H9 (cell line): Measurements from ENCODE around the gene ABHD14A. TPM values are rescaled to one million over a fixed set of nuclear protein-coding genes. Genes with fewer than 3 reads are reported as not detected.

Source experiments
- DNase-seq: peaks from one replicate; pipeline ENCODE4 v3.0.0-alpha.2; 2017
- H2AFZ ChIP-seq: one replicate; pipeline ENCODE4 v1.6.1; 2013; ENCODE audit warnings: mild to moderate bottlenecking, low read length, control low read depth, moderate library complexity
- H2AK5ac ChIP-seq: 2 replicates; pipeline ENCODE4 v1.6.1; 2013; ENCODE audit warnings: low read length, control low read depth, mixed read lengths; ENCODE audit not compliant: insufficient read length
- H2BK120ac ChIP-seq: one replicate; pipeline ENCODE4 v1.6.1; 2013; ENCODE audit warnings: low read depth, mild to moderate bottlenecking, low read length, control low read depth, inconsistent platforms; ENCODE audit not compliant: poor library complexity, severe bottlenecking
- H2BK12ac ChIP-seq: 2 replicates; pipeline ENCODE4 v1.6.1; 2013; ENCODE audit warnings: low read length, control low read depth, mixed read lengths, low read depth; ENCODE audit not compliant: insufficient read length
- H2BK15ac ChIP-seq: 2 replicates; pipeline ENCODE4 v1.6.1; 2013; ENCODE audit warnings: low read depth, low read length, control low read depth
- H2BK20ac ChIP-seq: one replicate; pipeline ENCODE4 v1.6.1; 2013; ENCODE audit warnings: low read depth, mild to moderate bottlenecking, low read length, control low read depth, inconsistent platforms; ENCODE audit not compliant: poor library complexity, severe bottlenecking
- H2BK5ac ChIP-seq: 2 replicates; pipeline ENCODE4 v1.6.1; 2013; ENCODE audit warnings: low read length, control low read depth, mixed read lengths; ENCODE audit not compliant: insufficient read length
- H3K14ac ChIP-seq: 2 replicates; pipeline ENCODE4 v1.6.1; 2013; ENCODE audit warnings: low read length, control low read depth; ENCODE audit not compliant: insufficient read depth
- H3K18ac ChIP-seq: 2 replicates; pipeline ENCODE4 v1.6.1; 2013; ENCODE audit warnings: low read depth, mild to moderate bottlenecking, mixed read lengths, low read length, control low read depth; ENCODE audit not compliant: insufficient read length
- H3K23ac ChIP-seq: 2 replicates; pipeline ENCODE4 v1.6.1; 2013; ENCODE audit warnings: low read length, control low read depth, mixed read lengths, low read depth; ENCODE audit not compliant: insufficient read length
- H3K23me2 ChIP-seq: 2 replicates; pipeline ENCODE4 v1.6.1; 2013; ENCODE audit warnings: low read depth, mild to moderate bottlenecking, mixed read lengths, low read length, control low read depth; ENCODE audit not compliant: insufficient read length, poor library complexity, severe bottlenecking
- H3K27ac ChIP-seq: 2 replicates; pipeline ENCODE4 v1.5.1; 2013; ENCODE audit warnings: low read length, control low read depth, mixed read lengths, low read depth; ENCODE audit not compliant: insufficient read length
- H3K27me3 ChIP-seq: 2 replicates; pipeline ENCODE4 v1.6.1; 2013; ENCODE audit warnings: low read length, control low read depth, inconsistent platforms; ENCODE audit not compliant: insufficient read depth
- H3K4ac ChIP-seq: 2 replicates; pipeline ENCODE4 v1.6.1; 2013; ENCODE audit warnings: low read depth, mild to moderate bottlenecking, control low read depth, inconsistent platforms, low read length, moderate library complexity
- H3K4me1 ChIP-seq: 2 replicates; pipeline ENCODE4 v1.6.1; 2013; ENCODE audit warnings: low read length, control low read depth, inconsistent platforms; ENCODE audit not compliant: insufficient read depth
- H3K4me2 ChIP-seq: 2 replicates; pipeline ENCODE4 v1.6.1; 2013; ENCODE audit warnings: low read length, control low read depth, mixed read lengths; ENCODE audit not compliant: insufficient read length, insufficient read depth
- H3K56ac ChIP-seq: 2 replicates; pipeline ENCODE4 v1.6.1; 2013; ENCODE audit warnings: low read depth, mild to moderate bottlenecking, mixed read lengths, low read length, control low read depth; ENCODE audit not compliant: insufficient read length
- H3K79me1 ChIP-seq: 2 replicates; pipeline ENCODE4 v1.6.1; 2013; ENCODE audit warnings: low read depth, mild to moderate bottlenecking, moderate library complexity, low read length, control low read depth, inconsistent platforms; ENCODE audit not compliant: insufficient read depth, poor library complexity, severe bottlenecking
- H3K79me2 ChIP-seq: 2 replicates; pipeline ENCODE4 v1.6.1; 2013; ENCODE audit warnings: low read length, control low read depth, inconsistent platforms; ENCODE audit not compliant: insufficient read depth
- H3K9ac ChIP-seq: 2 replicates; pipeline ENCODE4 v1.6.1; 2013; ENCODE audit warnings: low read length, control low read depth, mixed read lengths; ENCODE audit not compliant: insufficient read length; ENCODE audit errors: extremely low read depth
- H3K9me3 ChIP-seq: one replicate; pipeline ENCODE4 v1.6.1; 2013; ENCODE audit warnings: low read depth, low read length, inconsistent platforms; ENCODE audit not compliant: control insufficient read depth
- H3T11ph ChIP-seq: one replicate; pipeline ENCODE4 v1.6.1; 2013; ENCODE audit warnings: mild to moderate bottlenecking, low read length, control low read depth, inconsistent platforms
- H4K20me1 ChIP-seq: one replicate; pipeline ENCODE4 v1.6.1; 2013; ENCODE audit not compliant: control insufficient read depth, insufficient read length, insufficient read depth
- H4K5ac ChIP-seq: 2 replicates; pipeline ENCODE4 v1.6.1; 2013; ENCODE audit warnings: low read depth, mild to moderate bottlenecking, mixed read lengths, low read length, control low read depth; ENCODE audit not compliant: insufficient read length
- H4K8ac ChIP-seq: replicated peaks from 2 replicates; pipeline ENCODE4 v1.6.1; 2013; ENCODE audit warnings: low read length, control low read depth, mixed read lengths, low read depth; ENCODE audit not compliant: insufficient read length
- H4K91ac ChIP-seq: 2 replicates; pipeline ENCODE4 v1.6.1; 2013; ENCODE audit warnings: low read depth, mild to moderate bottlenecking, moderate library complexity, mixed read lengths, low read length, control low read depth; ENCODE audit not compliant: insufficient read length
- H3K27ac Mint-ChIP-seq, 3 experiments: 2 replicates in 2 of 3; 3 replicates in 1 of 3; pipeline ENCODE4 v1.8.0; 2020 to 2021; ENCODE audit warnings: mixed read lengths in 3 of 3, mild to moderate bottlenecking in 1 of 3, moderate library complexity in 1 of 3
- H3K27me3 Mint-ChIP-seq: 2 replicates; pipeline ENCODE4 v1.8.0; 2021; ENCODE audit warnings: low read depth, mild to moderate bottlenecking, moderate library complexity, mixed read lengths
- H3K36me3 Mint-ChIP-seq, 3 experiments: 2 replicates in 2 of 3; 3 replicates in 1 of 3; pipeline ENCODE4 v1.8.0; 2020 to 2021; ENCODE audit warnings: low read depth in 3 of 3, mixed read lengths in 3 of 3; ENCODE audit not compliant: insufficient read depth in 1 of 3
- H3K4me1 Mint-ChIP-seq, 2 experiments: 2 replicates each; pipeline ENCODE4 v1.8.0; 2020; ENCODE audit warnings: mixed read lengths in 2 of 2
- H3K4me3 Mint-ChIP-seq, 2 experiments: 2 replicates in 1 of 2; 3 replicates in 1 of 2; pipeline ENCODE4 v1.8.0; 2020 to 2021; ENCODE audit warnings: mild to moderate bottlenecking in 2 of 2, mixed read lengths in 2 of 2, moderate library complexity in 1 of 2
- H3K9me3 Mint-ChIP-seq, 2 experiments: 2 replicates in 1 of 2; 3 replicates in 1 of 2; pipeline ENCODE4 v1.8.0; 2020; ENCODE audit warnings: mild to moderate bottlenecking in 2 of 2, mixed read lengths in 2 of 2, moderate library complexity in 1 of 2
- WGBS: extraction: QIAGEN DNeasy Blood & Tissue Kit; methylation state at CpG from one replicate; pipeline ENCODE4 v1.1.7; 2013; ENCODE audit warnings: missing lambda C conversion rate, low lambda C conversion rate, mixed read lengths; ENCODE audit not compliant: insufficient read length; ENCODE audit errors: extremely low coverage; 5-methylcytosine and 5-hydroxymethylcytosine counted together
- total RNA-seq: library from RNA; stranded (reverse); gene quantifications from 2 replicates; pipeline ENCODE4 v1.2.1, GENCODE V29; 2021
- TF ChIP-seq, protein P1 (sequence below): fragments of 200-600 bp; sonication (generic); conservative IDR thresholded peaks from 3 replicates; pipeline ENCODE4 v1.8.0; 2021; ENCODE audit warnings: antibody characterized with exemption, mild to moderate bottlenecking

Gene ABHD14A
- total RNA-seq, 1 experiment from 2014 or later = 3.1 TPM

DNA sequence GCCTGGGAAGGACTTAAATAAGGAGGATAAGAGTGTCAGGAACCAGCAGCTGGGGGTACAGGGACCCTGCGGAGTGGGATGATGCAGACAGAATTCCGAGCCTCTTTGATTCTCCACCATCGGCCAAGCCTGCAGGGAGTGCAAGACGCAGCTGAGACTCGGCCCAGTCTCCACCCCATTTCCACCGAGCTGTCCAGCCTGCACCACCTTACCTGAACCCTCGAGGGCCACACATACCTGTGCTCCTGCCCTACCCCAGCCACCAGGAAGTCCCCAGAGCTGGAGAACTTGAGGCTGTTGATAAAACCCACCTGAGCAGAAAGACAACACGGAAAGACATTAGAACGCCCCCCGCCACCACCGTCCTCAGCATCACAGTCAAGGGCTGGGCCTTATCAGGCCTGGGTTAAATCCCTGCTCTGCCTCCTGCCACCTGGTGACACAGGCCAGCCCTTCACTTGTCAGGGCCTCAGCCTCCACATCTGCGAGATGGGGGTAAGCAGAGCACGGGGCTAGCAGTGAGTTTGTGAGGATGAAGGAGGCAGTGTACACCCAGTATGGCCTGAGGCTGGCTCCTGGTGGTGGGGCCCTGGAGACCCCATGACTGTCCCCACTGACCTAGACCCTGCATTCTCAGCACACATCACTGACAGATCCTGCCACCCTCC is 41.3 kb upstream of the ABHD14A start:
- H3K4ac ChIP-seq = no peak overlapping the region
- no peaks in the 10 kb centered on the region for H3K9me3 Mint-ChIP-seq
- no peak overlapping the region for H3K9ac ChIP-seq
- DNase-seq = no peak
- H4K5ac ChIP-seq = no peak overlapping the region
- H3K27ac Mint-ChIP-seq = no peak overlapping the region
- WGBS = no CpG with 5 or more reads among the region's 13 CpGs
- H3K36me3 Mint-ChIP-seq = peaks cover 49 to 75% (median 61%) of the 10 kb centered on the region in 3 experiments; a peak in 6 of 7 replicates
- no peak overlapping the region for H2BK12ac ChIP-seq
- no peaks in the 10 kb centered on the region for H3K4me1 Mint-ChIP-seq
- no peaks in the 10 kb centered on the region for H3K23me2 ChIP-seq
- H2BK5ac ChIP-seq = no peak overlapping the region
- H3K9me3 ChIP-seq = no peaks in the 10 kb centered on the region
- H2BK120ac ChIP-seq = no peak overlapping the region
- H3K79me1 ChIP-seq = peaks cover 1% of the 10 kb centered on the region
- H2AFZ ChIP-seq = no peak overlapping the region
- H3K18ac ChIP-seq = no peak overlapping the region
- no peak overlapping the region for H3K56ac ChIP-seq
- H3K27me3 Mint-ChIP-seq = no peaks in the 10 kb centered on the region; the same call in 1 of the 2 replicates
- no peak overlapping the region for H2BK20ac ChIP-seq
- H3K14ac ChIP-seq = no peak overlapping the region
- no peak overlapping the region for H4K91ac ChIP-seq
- H4K8ac ChIP-seq = no peak overlapping the region
- no peak overlapping the region for H3K27ac ChIP-seq
- H4K20me1 ChIP-seq = no peaks in the 10 kb centered on the region
- H3K4me3 Mint-ChIP-seq = no peak overlapping the region
- H3K23ac ChIP-seq = no peak overlapping the region
- no peak overlapping the region for H3T11ph ChIP-seq
- no peaks in the 10 kb centered on the region for H3K27me3 ChIP-seq
- H3K4me2 ChIP-seq = no peak overlapping the region
- no peaks in the 10 kb centered on the region for H3K79me2 ChIP-seq
- no peaks in the 10 kb centered on the region for H3K4me1 ChIP-seq
- H2BK15ac ChIP-seq = no peak overlapping the region
- H2AK5ac ChIP-seq = no peak overlapping the region
- TF ChIP-seq, protein P1, sequence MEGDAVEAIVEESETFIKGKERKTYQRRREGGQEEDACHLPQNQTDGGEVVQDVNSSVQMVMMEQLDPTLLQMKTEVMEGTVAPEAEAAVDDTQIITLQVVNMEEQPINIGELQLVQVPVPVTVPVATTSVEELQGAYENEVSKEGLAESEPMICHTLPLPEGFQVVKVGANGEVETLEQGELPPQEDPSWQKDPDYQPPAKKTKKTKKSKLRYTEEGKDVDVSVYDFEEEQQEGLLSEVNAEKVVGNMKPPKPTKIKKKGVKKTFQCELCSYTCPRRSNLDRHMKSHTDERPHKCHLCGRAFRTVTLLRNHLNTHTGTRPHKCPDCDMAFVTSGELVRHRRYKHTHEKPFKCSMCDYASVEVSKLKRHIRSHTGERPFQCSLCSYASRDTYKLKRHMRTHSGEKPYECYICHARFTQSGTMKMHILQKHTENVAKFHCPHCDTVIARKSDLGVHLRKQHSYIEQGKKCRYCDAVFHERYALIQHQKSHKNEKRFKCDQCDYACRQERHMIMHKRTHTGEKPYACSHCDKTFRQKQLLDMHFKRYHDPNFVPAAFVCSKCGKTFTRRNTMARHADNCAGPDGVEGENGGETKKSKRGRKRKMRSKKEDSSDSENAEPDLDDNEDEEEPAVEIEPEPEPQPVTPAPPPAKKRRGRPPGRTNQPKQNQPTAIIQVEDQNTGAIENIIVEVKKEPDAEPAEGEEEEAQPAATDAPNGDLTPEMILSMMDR = no peak
